ENCODE measurements around the gene PPARG. TPM values are rescaled to one million over a fixed set of nuclear protein-coding genes. Genes with fewer than 3 reads are reported as not detected.
A peak's percentile ranks its signal among the peaks of the same experiment; 100 is the strongest.

PPARG gene
- total and polyA plus RNA-seq, 7 donors, result 9.7 to 111 (median 17.8) TPM

GRCh38 chr3:12396471-12396870 is 107.6 kb downstream of the PPARG start:
- WGBS, 2 donors, result 93 to 95% methylated on average over 6 of the region's 6 CpGs
- Histone ChIP-seq H3K4me1 (peaks cover 0 to 10% (median 2%) of the 10 kb centered on the region in 4 donors), H3K27ac (no peak overlapping the region), H3K9me3 (no peaks in the 10 kb centered on the region), H3K4me3 (no peak overlapping the region), H3K36me3 (no peaks in the 10 kb centered on the region), H3K27me3 (peaks cover 0 to 4% (median 0%) of the 10 kb centered on the region in 3 donors)
- DNase-seq, result no peak
- TF ChIP-seq POLR2AphosphoS5 (IDR thresholded peaks at IDR 0.05), result no peak
- TF ChIP-seq EP300 (IDR thresholded peaks at IDR 0.05), result no peak
- no peak for TF ChIP-seq CTCF (IDR thresholded peaks at IDR 0.05)
- no peak for TF ChIP-seq POLR2A (IDR thresholded peaks at IDR 0.05)
- intact Hi-C loops (cut with DNase I), result no loop called here

DNA sequence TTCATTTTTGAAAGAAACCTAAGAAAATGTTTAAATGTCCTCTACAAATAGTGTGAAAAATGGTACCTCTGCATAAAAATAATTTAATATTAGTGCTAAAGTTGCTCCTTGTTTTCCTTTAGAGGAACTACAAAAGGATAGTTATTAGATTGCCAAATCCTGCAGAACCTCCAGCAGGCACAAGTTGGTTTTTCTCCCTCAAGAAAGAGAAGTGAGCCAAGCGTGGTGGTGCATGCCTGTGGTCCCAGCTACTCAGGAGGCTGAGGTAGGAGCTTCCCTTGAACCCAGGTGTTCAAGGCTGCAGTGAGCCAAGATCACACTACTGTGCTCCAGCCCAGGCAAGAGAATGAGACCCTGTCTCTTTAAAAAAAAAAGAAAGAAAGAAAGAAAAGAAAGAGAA is 110.4 kb downstream of the PPARG start:
- Histone ChIP-seq H3K36me3 (no peaks in the 10 kb centered on the region), H3K9me3 (no peaks in the 10 kb centered on the region), H3K27me3 (no peaks in the 10 kb centered on the region), H3K4me1 (peaks cover 0 to 5% (median 0%) of the 10 kb centered on the region in 4 donors), H3K4me3 (no peak overlapping the region), H3K27ac (no peak overlapping the region)
- DNase-seq, result no peak
- intact Hi-C loops (cut with DNase I), result no loop called here
- TF ChIP-seq POLR2AphosphoS5 (IDR thresholded peaks at IDR 0.05) (no peak), CTCF (IDR thresholded peaks at IDR 0.05) (no peak), POLR2A (IDR thresholded peaks at IDR 0.05) (no peak), EP300 (IDR thresholded peaks at IDR 0.05) (no peak)
- WGBS, 2 donors, result 87 to 88% methylated on average over 1 of the region's 1 CpG

- H3K4me1 ChIP-seq, result peaks cover 0 to 5% (median 0%) of the 10 kb centered on the region in 4 donors
- DNase-seq, result no peak
- WGBS, 2 donors, result 90 to 92% methylated on average over 2 of the region's 2 CpGs
- no peaks in the 10 kb centered on the region for H3K9me3 ChIP-seq
- TF ChIP-seq POLR2AphosphoS5 (IDR thresholded peaks at IDR 0.05), result no peak
- H3K27ac ChIP-seq, result peak overlapping the region in 2 of 4 donors; percentile 5 to 28
- H3K27me3 ChIP-seq, result no peaks in the 10 kb centered on the region
- H3K4me3 ChIP-seq, result no peak overlapping the region
- intact Hi-C loops (cut with DNase I), result no loop called here
- H3K36me3 ChIP-seq, result no peaks in the 10 kb centered on the region
Measured at GRCh38 chr3:12400616-12401194, 111.8 kb downstream of the PPARG start.

DNA sequence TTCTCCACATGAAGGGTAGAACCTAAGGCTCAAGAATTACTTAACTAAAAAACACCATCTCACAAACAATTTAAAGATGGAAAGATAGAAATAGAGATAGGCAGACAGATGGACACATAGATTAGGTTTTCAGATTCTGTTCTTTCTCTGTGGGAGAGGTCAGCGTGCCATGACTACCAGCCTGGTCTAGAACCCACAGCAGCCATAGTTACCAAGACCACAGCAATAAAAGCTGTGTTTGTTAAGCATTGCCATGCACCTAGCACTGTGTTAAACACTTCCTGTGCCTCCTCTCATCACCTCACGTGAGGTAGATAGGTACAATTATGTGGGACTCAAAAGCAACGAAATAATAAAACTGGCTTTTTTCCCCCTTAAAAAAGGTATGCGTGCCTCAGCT is 112.3 kb downstream of the PPARG start:
- Histone ChIP-seq H3K27me3 (no peaks in the 10 kb centered on the region), H3K27ac (peak overlapping the region in 1 of 4 donors; percentile 28), H3K36me3 (no peaks in the 10 kb centered on the region), H3K4me3 (no peak overlapping the region), H3K9me3 (no peaks in the 10 kb centered on the region), H3K4me1 (peaks cover 0 to 5% (median 0%) of the 10 kb centered on the region in 4 donors)
- intact Hi-C loops (cut with DNase I), result no loop called here
- no peak for DNase-seq
- TF ChIP-seq EP300 (IDR thresholded peaks at IDR 0.05), result no peak
- TF ChIP-seq POLR2AphosphoS5 (IDR thresholded peaks at IDR 0.05), result no peak
- no peak for TF ChIP-seq POLR2A (IDR thresholded peaks at IDR 0.05)
- no peak for TF ChIP-seq CTCF (IDR thresholded peaks at IDR 0.05)
- WGBS, 2 donors, result 89 to 94% methylated on average over 4 of the region's 4 CpGs

DNA sequence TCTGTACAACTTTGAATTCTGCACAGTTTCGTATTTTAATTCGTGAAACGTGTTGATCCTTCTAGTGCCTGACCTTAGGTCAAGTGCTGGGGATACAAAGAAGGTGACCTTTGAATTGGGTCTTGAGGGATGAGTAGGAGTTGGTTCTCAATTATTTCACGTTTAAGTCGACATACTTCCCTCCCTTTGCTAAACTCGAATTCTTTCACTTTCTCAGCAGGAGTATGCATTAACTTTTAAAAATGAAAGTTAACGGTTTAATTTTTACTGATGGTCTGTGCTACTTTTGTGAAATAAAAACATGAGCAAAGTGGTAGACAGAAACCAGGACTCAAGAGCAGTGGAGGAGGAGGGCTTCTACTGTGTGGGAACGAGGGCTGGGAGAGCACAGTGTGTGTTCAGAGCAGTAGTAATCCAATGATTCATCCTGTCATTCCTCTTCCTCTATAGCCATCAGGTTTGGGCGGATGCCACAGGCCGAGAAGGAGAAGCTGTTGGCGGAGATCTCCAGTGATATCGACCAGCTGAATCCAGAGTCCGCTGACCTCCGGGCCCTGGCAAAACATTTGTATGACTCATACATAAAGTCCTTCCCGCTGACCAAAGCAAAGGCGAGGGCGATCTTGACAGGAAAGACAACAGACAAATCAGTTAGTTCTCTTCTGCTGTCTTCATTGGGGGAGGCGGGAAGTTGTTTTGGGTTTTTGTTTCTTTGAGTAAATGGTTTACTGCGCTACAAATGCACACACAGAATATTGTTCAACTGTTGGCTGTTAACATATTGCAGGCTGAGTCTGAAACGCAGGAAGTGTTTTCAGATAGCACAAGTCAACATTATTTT is 116.8 kb downstream of the PPARG start:
- Histone ChIP-seq H3K9me3 (no peaks in the 10 kb centered on the region), H3K36me3 (no peaks in the 10 kb centered on the region), H3K4me1 (peaks cover 0 to 5% (median 0%) of the 10 kb centered on the region in 4 donors), H3K4me3 (no peak overlapping the region), H3K27me3 (no peaks in the 10 kb centered on the region), H3K27ac (peak overlapping the region; percentile 21 to 54 (median 40))
- 44 to 69% methylated on average over 20 of the region's 20 CpGs for WGBS, 2 donors
- intact Hi-C loops (cut with DNase I), result no loop called here
- DNase-seq, result peak; percentile 95
- TF ChIP-seq POLR2A (IDR thresholded peaks at IDR 0.05) (no peak), EP300 (IDR thresholded peaks at IDR 0.05) (peak in 1 of 4 donors; percentile 16), CTCF (IDR thresholded peaks at IDR 0.05) (no peak), POLR2AphosphoS5 (IDR thresholded peaks at IDR 0.05) (peak in 3 of 4 donors; percentile 43 to 63 (median 57))

Measured in sigmoid colon (tissue), 7 donors.